UCSD-AML1 (cell line): ENCODE measurements around the gene RASA1.

ENCODE experiments used
- DNase-seq: peaks from one replicate; lab custom pipeline; 2025; ENCODE audit not compliant: unreplicated experiment; lab: John Stamatoyannopoulos, UW

Gene RASA1

GRCh38 chr5:87400305-87400899 is 132.7 kb downstream of the RASA1 start:
- DNase-seq = no peak

GRCh38 chr5:87401626-87402025 is 133.9 kb downstream of the RASA1 start:
- DNase-seq = no peak

DNA sequence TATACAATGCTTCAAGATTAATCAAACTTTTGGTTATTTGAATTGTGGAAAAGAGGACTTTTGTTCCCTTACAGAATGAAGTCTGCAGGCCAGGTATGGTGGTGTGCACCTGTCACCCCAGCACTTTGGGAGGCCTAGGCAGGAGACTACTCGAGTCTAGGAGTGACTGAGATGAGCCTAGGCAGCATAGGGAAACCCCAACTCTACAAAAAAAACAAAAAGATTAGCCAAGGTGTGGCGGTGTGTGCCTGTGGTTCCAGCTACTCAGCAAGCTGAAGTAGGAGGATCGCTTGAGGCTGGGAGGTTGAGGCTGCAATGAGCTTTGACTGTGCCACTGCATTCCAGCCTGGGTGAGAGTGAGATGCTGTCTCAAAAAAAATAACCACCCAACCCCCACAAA is 135.7 kb downstream of the RASA1 start:
- no peak for DNase-seq

- DNase-seq = no peak
Measured at GRCh38 chr5:87403899-87404298, 136.2 kb downstream of the RASA1 start.

GRCh38 chr5:87404359-87404758 is 136.7 kb downstream of the RASA1 start:
- DNase-seq = no peak

GRCh38 chr5:87405472-87406155 is 137.9 kb downstream of the RASA1 start:
- DNase-seq = no peak

GRCh38 chr5:87408204-87408603 is 140.5 kb downstream of the RASA1 start:
- no peak for DNase-seq

GRCh38 chr5:87410931-87411330 is 143.2 kb downstream of the RASA1 start:
- no peak for DNase-seq

- DNase-seq = no peak
Measured at GRCh38 chr5:87411586-87411972, 143.9 kb downstream of the RASA1 start.

GRCh38 chr5:87411973-87412629 is 144.4 kb downstream of the RASA1 start:
- peak; percentile 61 for DNase-seq

- DNase-seq = peak; percentile 97
Measured at GRCh38 chr5:87412630-87413342, 145.1 kb downstream of the RASA1 start, which contains the start of gene CCNH. CCNH (minus strand) TSS chr5:87412930; CDS start chr5:87412794, 136 bp downstream.

GRCh38 chr5:87413343-87413645 is 145.6 kb downstream of the RASA1 start:
- no peak for DNase-seq

GRCh38 chr5:87418506-87418905 is 150.8 kb downstream of the RASA1 start:
- DNase-seq = no peak

DNA sequence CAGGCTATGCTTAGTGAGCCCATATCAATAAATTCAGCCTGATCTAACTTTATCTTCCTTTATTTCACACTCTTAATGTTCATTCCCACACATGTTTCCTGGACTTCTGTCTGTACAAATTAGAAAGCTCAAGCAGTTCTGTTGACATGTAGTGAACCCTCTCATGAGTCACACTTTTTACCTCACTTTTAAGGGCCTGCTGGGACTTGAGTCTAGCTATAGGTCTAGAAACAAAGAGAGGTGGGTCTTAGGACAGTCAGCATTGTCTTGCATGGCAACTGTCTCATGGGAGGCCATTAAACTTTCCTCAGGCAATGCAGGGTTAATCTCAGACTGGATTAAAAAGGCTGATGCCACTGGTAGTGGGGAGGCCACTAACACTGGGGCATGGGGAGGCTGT is 153.6 kb downstream of the RASA1 start:
- DNase-seq = no peak

GRCh38 chr5:87423755-87424154 is 156.1 kb downstream of the RASA1 start:
- DNase-seq = no peak

DNA sequence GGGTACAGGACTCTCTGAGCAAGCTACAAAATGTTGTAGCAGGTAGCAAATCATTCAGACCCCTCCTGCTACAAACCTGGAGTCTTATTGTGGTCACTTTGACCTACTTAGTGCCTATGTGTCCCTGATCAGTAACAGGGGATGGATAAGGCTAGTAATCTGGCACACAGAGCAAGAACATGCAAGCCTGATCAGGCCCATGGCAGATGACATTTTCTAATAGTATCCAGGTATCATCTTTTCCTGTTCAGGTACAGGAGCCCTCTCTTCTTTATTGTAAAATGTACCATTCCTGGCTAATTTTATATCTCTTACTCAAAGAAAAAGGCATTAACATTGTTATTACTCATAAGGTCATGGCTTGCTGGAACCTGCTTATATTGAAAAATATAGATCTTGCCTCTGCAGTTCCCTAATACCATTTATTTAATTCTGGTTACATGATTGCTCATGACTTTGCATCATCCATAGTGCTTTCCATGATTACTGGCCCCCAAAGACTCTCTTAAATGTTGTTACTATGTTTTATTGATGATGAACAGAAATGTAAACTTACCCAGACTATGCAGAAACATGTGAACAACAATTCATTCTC is 163.3 kb downstream of the RASA1 start:
- no peak for DNase-seq

DNA sequence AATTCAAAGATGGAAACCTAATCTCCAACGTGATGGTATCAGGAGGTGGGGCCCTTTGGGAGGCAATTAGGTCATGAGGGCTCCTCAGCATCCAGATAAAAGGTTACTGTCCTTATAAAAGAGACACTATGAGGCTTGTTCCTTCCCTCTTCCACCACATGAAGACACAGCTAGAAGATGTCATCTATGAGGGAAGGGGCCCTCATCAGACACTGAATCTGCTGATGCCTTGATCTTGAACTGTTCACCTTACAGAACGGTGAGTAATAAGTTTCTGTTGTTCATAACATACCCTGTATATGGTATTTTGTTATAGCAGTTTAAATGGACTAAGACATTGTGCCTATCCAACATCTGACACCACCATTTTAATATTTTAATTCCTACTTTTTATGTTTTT is 164.8 kb downstream of the RASA1 start:
- DNase-seq = no peak

- DNase-seq = no peak
Measured at GRCh38 chr5:87433945-87434344, 166.3 kb downstream of the RASA1 start.

- no peak for DNase-seq
Measured at GRCh38 chr5:87434461-87434860, 166.8 kb downstream of the RASA1 start.

- DNase-seq = no peak
Measured at GRCh38 chr5:87435144-87435694, 167.5 kb downstream of the RASA1 start.

GRCh38 chr5:87437724-87438123 is 170.0 kb downstream of the RASA1 start:
- DNase-seq = no peak
